B cell (primary cell): ENCODE results near the gene ZNF516. TPM values are rescaled to one million over a fixed set of nuclear protein-coding genes. Genes with fewer than 3 reads are reported as not detected.

Experiments used
- ATAC-seq: fragments of 200-7000 bp; cut with Tn5 transposase; one replicate; pipeline ENCODE4 v1.10.0; 2021; ENCODE audit warnings: low read depth, mild to moderate bottlenecking, moderate number of reproducible peaks, moderate library complexity
- CTCF ChIA-PET: fragments of 350-600 bp; sonication (Branson Sonifier 250); formaldehyde crosslinking; loops from one replicate; lab custom pipeline; 2021; ENCODE audit warnings: antibody characterized with exemption, inconsistent platforms; lab: Charles Lee
- POLR2A ChIA-PET: fragments of 350-600 bp; sonication (Branson Sonifier 250); formaldehyde crosslinking; loops from one replicate; lab custom pipeline; 2021; ENCODE audit warnings: antibody characterized with exemption; lab: Charles Lee
- DNase-seq: peaks from one replicate; pipeline ENCODE4 v3.0.0; 2013
- H2AFZ ChIP-seq: 2 replicates; pipeline ENCODE4 v1.6.1; 2012; ENCODE audit warnings: mild to moderate bottlenecking, low read depth, low read length; ENCODE audit not compliant: insufficient read depth, poor library complexity, severe bottlenecking
- H3K27ac ChIP-seq, 2 donors: 1 replicate in 1 of 2; 2 replicates in 1 of 2; pipeline ENCODE4 v1.5.1; 2012 to 2013; ENCODE audit warnings: low read length in 2 of 2, mild to moderate bottlenecking in 2 of 2, moderate library complexity in 1 of 2
- H3K27me3 ChIP-seq, 4 experiments: fragments of 200-600 bp in 1 of 4; sonication (generic) in 1 of 4; replicated peaks in 1 of 4; 1 replicate in 2 of 4; 2 replicates in 2 of 4; pipeline versions ENCODE4 v1.6.1 to v1.7.0; 2013 to 2016; ENCODE audit warnings: low read length in 3 of 4, mild to moderate bottlenecking in 2 of 4, mixed read lengths in 1 of 4, moderate library complexity in 1 of 4; ENCODE audit not compliant: insufficient read depth in 4 of 4, control insufficient read depth in 3 of 4; ENCODE audit errors: control extremely low read depth in 1 of 4
- H3K36me3 ChIP-seq, 2 experiments: replicated peaks in 1 of 2; 1 replicate in 1 of 2; 2 replicates in 1 of 2; pipeline versions ENCODE4 v1.6.1 to v1.7.1; 2013; ENCODE audit warnings: low read length in 1 of 2; ENCODE audit not compliant: insufficient read depth in 2 of 2, control insufficient read depth in 1 of 2; ENCODE audit errors: control extremely low read depth in 1 of 2, extremely low read depth in 1 of 2
- H3K4me1 ChIP-seq, 2 donors: fragments of 200-600 bp in 1 of 2; sonication (generic) in 1 of 2; 1 replicate in 1 of 2; 2 replicates in 1 of 2; pipeline versions ENCODE4 v1.5.1 to v1.6.1; 2013 to 2017; ENCODE audit warnings: low read length in 2 of 2; ENCODE audit not compliant: control insufficient read depth in 2 of 2, insufficient read depth in 2 of 2
- H3K4me2 ChIP-seq: replicated peaks from 2 replicates; pipeline ENCODE3; 2012; ENCODE audit warnings: mild to moderate bottlenecking, low read depth, low read length; ENCODE audit not compliant: poor library complexity, severe bottlenecking
- H3K4me3 ChIP-seq, 5 experiments: fragments of 200-600 bp in 1 of 5; sonication (generic) in 1 of 5; 1 replicate in 3 of 5; 2 replicates in 2 of 5; pipeline versions ENCODE4 v1.5.1 to v1.7.0; 2011 to 2016; ENCODE audit warnings: low read length in 4 of 5, mild to moderate bottlenecking in 4 of 5, low read depth in 2 of 5, control low read depth in 1 of 5, moderate library complexity in 1 of 5; ENCODE audit not compliant: insufficient read depth in 1 of 5; ENCODE audit errors: control extremely low read depth in 1 of 5, extremely low read depth in 1 of 5
- H3K79me2 ChIP-seq: fragments of 200-600 bp; sonication (generic); one replicate; pipeline ENCODE4 v1.6.0; 2016; ENCODE audit warnings: low read length; ENCODE audit not compliant: control insufficient read depth, insufficient read depth
- H3K9ac ChIP-seq: fragments of 200-600 bp; sonication (generic); 2 replicates; pipeline ENCODE4 v1.6.1; 2017; ENCODE audit warnings: mild to moderate bottlenecking, low read length, moderate library complexity
- H3K9me3 ChIP-seq, 3 donors: one replicate each; pipeline versions ENCODE4 v1.6.1 to v1.7.1; 2013; ENCODE audit warnings: low read length in 2 of 3; ENCODE audit not compliant: control insufficient read depth in 2 of 3, insufficient read depth in 1 of 3; ENCODE audit errors: control extremely low read depth in 1 of 3
- H4K20me1 ChIP-seq: 2 replicates; pipeline ENCODE4 v1.6.0; 2012; ENCODE audit warnings: mild to moderate bottlenecking, low read length; ENCODE audit not compliant: insufficient read depth, control insufficient read depth, poor library complexity, severe bottlenecking
- H3K27ac Mint-ChIP-seq: one replicate; pipeline ENCODE4 v1.8.0; 2021; ENCODE audit warnings: mixed read lengths
- H3K27me3 Mint-ChIP-seq: one replicate; pipeline ENCODE4 v1.8.0; 2021; ENCODE audit warnings: mixed read lengths
- H3K4me1 Mint-ChIP-seq: one replicate; pipeline ENCODE4 v1.8.0; 2021; ENCODE audit warnings: mixed read lengths
- H3K4me3 Mint-ChIP-seq: one replicate; pipeline ENCODE4 v1.8.0; 2021; ENCODE audit warnings: mixed read lengths
- H3K9me3 Mint-ChIP-seq: one replicate; pipeline ENCODE4 v1.8.0; 2022; ENCODE audit warnings: mixed read lengths; ENCODE audit not compliant: insufficient read depth
- EZH2 ChIP-seq: IDR thresholded peaks from 2 replicates; pipeline ENCODE4 v1.6.1; 2012; ENCODE audit warnings: borderline replicate concordance, low read depth, mild to moderate bottlenecking, moderate library complexity, low read length; ENCODE audit not compliant: insufficient read depth, poor library complexity, severe bottlenecking
- WGBS: methylation state at CpG from one replicate; pipeline ENCODE4 v1.1.5; 2013; ENCODE audit warnings: missing lambda C conversion rate; ENCODE audit not compliant: insufficient coverage; 5-methylcytosine and 5-hydroxymethylcytosine counted together
- intact Hi-C: fragments of 100-400 bp; cut with micrococcal nuclease; formaldehyde crosslinking; loops from one replicate; pipeline ENCODE4 v1.10.0; 2022
- polyA plus RNA-seq: library from polyadenylated mRNA; depleted of rRNA; stranded (reverse); fragments of >200 nt; gene quantifications from 2 replicates; pipeline ENCODE4 v1.2.3, GENCODE V29; 2012
- total RNA-seq, 2 donors: library from RNA; stranded (reverse); fragments of 120-200 nt in 1 of 2; gene quantifications; 1 replicate in 1 of 2; 2 replicates in 1 of 2; pipeline versions ENCODE4 v1.2.3 to v1.2.4, GENCODE V29; 2013 to 2022
- TF ChIP-seq, protein P1 (sequence below): fragments of 200-600 bp; IDR thresholded peaks from one replicate; pipeline ENCODE4 v1.8.0; 2022; ENCODE audit warnings: antibody characterized with exemption, mild to moderate bottlenecking

ZNF516 gene
- total and polyA plus RNA-seq, 2 donors (not counting 1 experiment from before 2014, with no cell fraction given) = 6.7 to 27.1 TPM

- Histone ChIP-seq H3K4me2 (no peak overlapping the region), H3K9me3 (peaks cover 0 to 12% (median 2%) of the 10 kb centered on the region in 3 donors), H2AFZ (no peak overlapping the region), H3K4me3 (no peak overlapping the region), H3K36me3 (no peaks in the 10 kb centered on the region), H4K20me1 (no peaks in the 10 kb centered on the region), H3K27ac (no peak overlapping the region), H3K27me3 (no peaks in the 10 kb centered on the region), H3K4me1 (peaks cover 3% of the 10 kb centered on the region in 2 donors), H3K79me2 (no peaks in the 10 kb centered on the region), H3K9ac (no peak overlapping the region)
- 93% methylated on average over 3 of the region's 3 CpGs for WGBS
- Mint-ChIP-seq H3K4me1 (peaks cover 2% of the 10 kb centered on the region), H3K27me3 (no peaks in the 10 kb centered on the region), H3K4me3 (no peak overlapping the region), H3K27ac (no peak overlapping the region), H3K9me3 (no peaks in the 10 kb centered on the region)
- TF ChIP-seq, protein P1, sequence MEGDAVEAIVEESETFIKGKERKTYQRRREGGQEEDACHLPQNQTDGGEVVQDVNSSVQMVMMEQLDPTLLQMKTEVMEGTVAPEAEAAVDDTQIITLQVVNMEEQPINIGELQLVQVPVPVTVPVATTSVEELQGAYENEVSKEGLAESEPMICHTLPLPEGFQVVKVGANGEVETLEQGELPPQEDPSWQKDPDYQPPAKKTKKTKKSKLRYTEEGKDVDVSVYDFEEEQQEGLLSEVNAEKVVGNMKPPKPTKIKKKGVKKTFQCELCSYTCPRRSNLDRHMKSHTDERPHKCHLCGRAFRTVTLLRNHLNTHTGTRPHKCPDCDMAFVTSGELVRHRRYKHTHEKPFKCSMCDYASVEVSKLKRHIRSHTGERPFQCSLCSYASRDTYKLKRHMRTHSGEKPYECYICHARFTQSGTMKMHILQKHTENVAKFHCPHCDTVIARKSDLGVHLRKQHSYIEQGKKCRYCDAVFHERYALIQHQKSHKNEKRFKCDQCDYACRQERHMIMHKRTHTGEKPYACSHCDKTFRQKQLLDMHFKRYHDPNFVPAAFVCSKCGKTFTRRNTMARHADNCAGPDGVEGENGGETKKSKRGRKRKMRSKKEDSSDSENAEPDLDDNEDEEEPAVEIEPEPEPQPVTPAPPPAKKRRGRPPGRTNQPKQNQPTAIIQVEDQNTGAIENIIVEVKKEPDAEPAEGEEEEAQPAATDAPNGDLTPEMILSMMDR = no peak
- TF ChIP-seq EZH2 = no peak
- DNase-seq (no peak), ATAC-seq (no peak)
- POLR2A ChIA-PET = no interaction called here
- CTCF ChIA-PET = no interaction called here
- intact Hi-C loops = no loop called here
Observed at GRCh38 chr18:76343938-76344569, 151.0 kb downstream of the ZNF516 start.

- no peak overlapping the region for H3K27ac Mint-ChIP-seq
- H3K27me3 Mint-ChIP-seq = no peaks in the 10 kb centered on the region
- Histone ChIP-seq H3K36me3 (no peaks in the 10 kb centered on the region), H3K27ac (no peak overlapping the region), H3K9ac (no peak overlapping the region), H3K4me3 (no peak overlapping the region), H3K4me1 (no peaks in the 10 kb centered on the region), H3K27me3 (no peaks in the 10 kb centered on the region), H2AFZ (no peak overlapping the region), H3K9me3 (peaks cover 0 to 10% (median 2%) of the 10 kb centered on the region in 3 donors), H3K79me2 (no peaks in the 10 kb centered on the region), H4K20me1 (no peaks in the 10 kb centered on the region), H3K4me2 (no peak overlapping the region)
- CTCF ChIA-PET = no interaction called here
- ATAC-seq (no peak), DNase-seq (no peak)
- POLR2A ChIA-PET = no interaction called here
- H3K9me3 Mint-ChIP-seq = no peaks in the 10 kb centered on the region
- WGBS = 94% methylated on average over 2 of the region's 2 CpGs
- intact Hi-C loops = no loop called here
- H3K4me3 Mint-ChIP-seq = no peak overlapping the region
- TF ChIP-seq, protein P1 = no peak
- TF ChIP-seq EZH2 = no peak
- no peaks in the 10 kb centered on the region for H3K4me1 Mint-ChIP-seq
Observed at GRCh38 chr18:76340410-76340809, 154.6 kb downstream of the ZNF516 start.
